Stomach smooth muscle (tissue), 2 donors: ENCODE results near the gene SIGLEC6.

Experiments
- H3K27ac ChIP-seq: one replicate; pipeline ENCODE4 v1.7.0; 2013; ENCODE audit warnings: mild to moderate bottlenecking, low read length, inconsistent platforms
- H3K27me3 ChIP-seq, 2 donors: one replicate each; pipeline ENCODE4 v1.7.0; 2013; ENCODE audit warnings: low read length in 2 of 2; ENCODE audit not compliant: insufficient read depth in 2 of 2, control insufficient read depth in 1 of 2
- H3K36me3 ChIP-seq, 2 donors: one replicate each; pipeline ENCODE4 v1.7.0; 2013; ENCODE audit warnings: low read length in 2 of 2; ENCODE audit not compliant: control insufficient read depth in 2 of 2, insufficient read depth in 2 of 2
- H3K4me1 ChIP-seq: one replicate; pipeline ENCODE4 v1.7.0; 2013; ENCODE audit warnings: low read length; ENCODE audit not compliant: control insufficient read depth, insufficient read depth
- H3K4me3 ChIP-seq, 2 donors: one replicate each; pipeline ENCODE4 v1.7.0; 2013; ENCODE audit warnings: low read length in 2 of 2
- H3K9ac ChIP-seq, 2 donors: one replicate each; pipeline ENCODE4 v1.7.0; 2013; ENCODE audit warnings: low read length in 2 of 2, mild to moderate bottlenecking in 1 of 2
- H3K9me3 ChIP-seq, 2 donors: one replicate each; pipeline ENCODE4 v1.7.0; 2013; ENCODE audit warnings: low read length in 2 of 2; ENCODE audit not compliant: control insufficient read depth in 2 of 2
- donor health status: healthy.
- donor health status: Pancreatic carcinoma.

Gene SIGLEC6

DNA sequence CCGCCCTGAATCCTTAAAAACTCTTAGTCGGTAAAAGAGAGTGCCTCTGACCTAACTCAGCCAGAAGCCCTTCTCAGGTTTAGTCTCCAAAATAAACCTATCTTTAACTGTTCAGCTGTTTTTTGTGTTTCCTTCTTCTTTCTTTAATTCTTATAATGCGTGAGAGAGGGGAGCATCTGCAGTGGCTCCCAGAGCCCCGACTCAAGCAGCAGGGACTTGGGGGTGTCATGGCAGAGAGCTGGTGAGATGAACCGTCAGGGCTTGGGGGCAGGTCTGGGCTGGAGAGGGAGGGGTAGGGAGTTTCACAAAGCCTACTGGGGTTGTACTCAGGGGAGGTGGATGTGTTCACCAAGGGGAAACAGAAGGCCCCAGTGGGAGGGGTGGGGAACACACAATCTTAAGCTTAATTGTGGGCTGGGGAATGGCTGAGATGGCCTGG, 16.8 kb upstream of the SIGLEC6 start:
- H3K9ac ChIP-seq = no peak overlapping the region
- no peak overlapping the region for H3K27ac ChIP-seq
- no peaks in the 10 kb centered on the region for H3K36me3 ChIP-seq
- no peaks in the 10 kb centered on the region for H3K4me1 ChIP-seq
- H3K9me3 ChIP-seq = no peaks in the 10 kb centered on the region
- no peak overlapping the region for H3K4me3 ChIP-seq
- peaks cover under 1 to 12% of the 10 kb centered on the region in 2 donors for H3K27me3 ChIP-seq

DNA sequence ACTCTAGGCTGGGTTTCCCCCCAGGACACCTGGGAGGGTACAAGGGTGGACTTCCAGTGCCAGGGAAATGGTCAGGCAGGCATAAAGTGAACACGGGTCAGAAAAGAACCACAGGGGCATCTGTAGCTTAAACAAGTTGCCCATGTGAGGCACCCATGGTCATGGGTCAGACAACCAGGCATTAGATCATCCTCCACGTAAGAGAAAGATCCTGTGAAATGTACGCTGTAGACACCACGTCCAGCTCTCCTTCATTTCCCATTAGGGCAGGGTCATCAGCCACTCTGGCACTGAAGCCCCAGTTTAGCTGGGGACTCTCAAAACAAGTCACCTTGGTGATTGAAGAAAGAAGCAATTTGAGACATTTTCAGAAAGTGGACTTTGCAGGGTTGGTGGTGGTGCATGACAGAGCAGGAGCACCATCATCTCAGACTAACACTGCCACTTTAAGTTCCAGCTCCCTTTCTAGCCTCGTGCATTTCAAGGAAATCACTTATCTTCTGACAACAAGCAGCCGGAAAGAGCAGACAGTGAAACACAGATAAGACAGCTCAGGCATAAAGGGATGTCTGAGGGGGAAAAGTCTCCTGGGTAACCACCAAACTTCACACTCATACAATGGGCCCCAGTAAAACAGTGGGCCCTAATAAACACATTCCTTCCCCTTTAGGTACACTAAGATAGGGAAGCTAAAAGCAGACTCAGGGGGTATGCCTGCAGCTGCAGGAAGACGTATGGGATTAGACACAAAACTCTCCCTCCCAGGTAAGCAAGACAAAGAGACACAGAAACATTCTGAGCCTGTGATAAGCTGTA, 16.1 kb upstream of the SIGLEC6 start:
- H3K9ac ChIP-seq = no peak overlapping the region

DNA sequence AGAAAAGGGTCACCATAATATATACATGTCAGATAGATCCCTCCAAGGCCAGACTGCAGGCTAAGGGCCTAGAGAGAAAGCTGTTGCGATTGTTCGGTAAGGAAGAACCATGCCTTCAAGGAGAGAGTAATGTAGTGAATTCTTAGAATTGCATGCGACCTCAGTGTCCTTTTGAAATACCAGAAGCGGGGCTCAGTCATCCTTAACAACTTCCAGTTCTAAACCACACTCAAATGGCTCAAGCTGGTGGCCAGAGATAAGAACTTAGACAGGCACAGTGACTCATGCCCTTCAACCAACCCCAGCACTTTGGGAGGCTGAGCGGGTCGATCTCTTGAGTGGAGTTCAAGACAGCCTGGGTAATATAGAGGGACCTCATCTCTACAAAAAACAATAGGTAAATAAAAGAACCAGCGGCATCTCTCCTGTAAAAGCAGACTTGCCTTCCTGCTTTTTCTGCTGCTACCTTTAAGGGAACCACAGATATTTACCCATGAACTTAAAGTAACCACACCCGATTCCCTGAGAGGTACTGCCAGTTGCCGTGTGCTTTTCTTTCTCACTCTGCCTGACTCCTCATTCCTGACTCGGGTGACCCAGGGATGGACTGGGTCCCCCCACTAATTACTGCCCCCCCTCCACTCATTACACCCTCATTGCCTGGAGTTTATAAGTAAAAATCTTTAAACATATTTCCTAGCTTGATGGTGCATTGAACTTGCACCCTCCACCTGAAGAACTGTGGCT, 15.4 kb upstream of the SIGLEC6 start:
- no peak overlapping the region for H3K9ac ChIP-seq
- no peak overlapping the region for H3K27ac ChIP-seq
- H3K27me3 ChIP-seq = peaks cover 0 to 16% of the 10 kb centered on the region in 2 donors
- H3K4me3 ChIP-seq = no peak overlapping the region
- H3K4me1 ChIP-seq = no peaks in the 10 kb centered on the region
- H3K36me3 ChIP-seq = no peaks in the 10 kb centered on the region
- no peaks in the 10 kb centered on the region for H3K9me3 ChIP-seq

More for the DNA sequence above, 16.1 kb upstream of the SIGLEC6 start:
- Histone ChIP-seq H3K27me3 (peaks cover 0 to 12% of the 10 kb centered on the region in 2 donors), H3K9me3 (no peaks in the 10 kb centered on the region), H3K4me3 (no peak overlapping the region), H3K36me3 (no peaks in the 10 kb centered on the region), H3K4me1 (no peaks in the 10 kb centered on the region), H3K27ac (no peak overlapping the region)

DNA sequence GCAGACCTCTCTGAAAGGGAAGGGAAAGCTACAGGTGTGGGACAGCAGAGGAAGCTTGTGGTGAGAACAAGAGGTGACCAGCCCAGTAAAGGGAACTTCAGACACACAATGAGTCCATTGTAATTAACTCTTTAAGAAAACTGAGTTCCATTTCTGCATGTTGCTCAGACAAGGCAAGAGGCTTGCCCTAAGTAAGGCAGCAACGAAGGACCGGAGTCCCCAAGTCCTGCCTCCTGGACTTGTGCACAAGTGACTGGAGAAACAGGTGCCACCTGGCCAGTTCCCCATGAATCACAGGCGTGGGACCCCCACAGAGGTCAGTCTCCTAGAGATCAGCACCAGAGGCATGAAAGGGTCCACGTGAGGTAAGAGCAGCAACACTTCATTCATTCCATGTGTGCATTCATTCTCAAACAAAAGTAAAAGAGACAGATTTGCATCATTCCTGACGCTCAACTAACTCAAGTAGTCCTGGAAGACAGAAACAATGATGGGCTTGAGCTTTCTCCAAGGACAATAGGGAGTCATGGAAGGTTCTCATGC, 14.7 kb upstream of the SIGLEC6 start:
- Histone ChIP-seq H3K9ac (no peak overlapping the region), H3K27ac (no peak overlapping the region), H3K27me3 (peaks cover 0 to 15% of the 10 kb centered on the region in 2 donors), H3K36me3 (no peaks in the 10 kb centered on the region), H3K9me3 (no peaks in the 10 kb centered on the region), H3K4me3 (no peak overlapping the region), H3K4me1 (no peaks in the 10 kb centered on the region)

DNA sequence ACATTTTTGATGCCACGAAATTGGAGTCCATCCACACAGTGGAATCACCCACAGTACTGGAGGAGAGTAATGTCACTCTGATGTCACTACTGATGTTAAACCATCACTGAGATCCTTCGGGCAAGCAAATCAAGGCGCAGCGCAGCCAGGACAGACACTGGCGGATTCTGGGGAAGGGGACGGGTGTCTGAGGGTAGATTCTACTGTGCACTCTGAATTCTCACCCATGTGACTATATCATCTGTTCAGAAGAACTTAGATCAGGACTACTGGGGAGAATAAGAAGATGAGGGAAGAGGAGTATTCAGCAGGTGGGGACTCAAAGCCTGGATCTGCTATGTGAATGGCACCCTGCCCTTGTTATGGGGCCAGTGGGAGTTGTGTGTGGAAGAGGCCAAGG, 12.6 kb upstream of the SIGLEC6 start:
- Histone ChIP-seq H3K27me3 (peaks cover 0 to 13% of the 10 kb centered on the region in 2 donors), H3K36me3 (no peaks in the 10 kb centered on the region), H3K27ac (no peak overlapping the region), H3K9ac (no peak overlapping the region), H3K4me1 (no peaks in the 10 kb centered on the region), H3K9me3 (no peaks in the 10 kb centered on the region), H3K4me3 (no peak overlapping the region)

DNA sequence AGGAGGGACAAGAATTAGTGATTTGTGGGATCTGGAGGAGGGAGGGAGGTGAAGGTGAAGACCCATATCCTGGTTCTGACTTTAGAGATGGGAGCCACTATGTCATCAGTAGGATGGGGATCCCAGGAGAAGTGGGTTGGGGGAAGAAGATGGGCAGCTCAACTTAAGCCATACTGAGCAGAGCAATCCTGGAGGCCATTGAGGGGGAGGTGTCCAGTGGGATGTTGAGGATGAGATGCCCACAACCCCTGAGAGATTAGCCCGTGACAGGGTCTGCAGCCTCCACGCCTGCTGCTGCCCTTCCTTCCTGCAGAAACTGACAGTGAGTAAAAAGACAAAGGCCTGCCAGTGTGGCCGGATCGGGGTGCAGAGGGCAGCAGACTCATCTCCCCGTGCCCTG, 11.2 kb upstream of the SIGLEC6 start:
- Histone ChIP-seq H3K9me3 (no peaks in the 10 kb centered on the region), H3K4me3 (no peak overlapping the region), H3K4me1 (no peaks in the 10 kb centered on the region), H3K9ac (no peak overlapping the region), H3K27me3 (peaks cover 8 to 20% of the 10 kb centered on the region in 2 donors), H3K36me3 (no peaks in the 10 kb centered on the region), H3K27ac (no peak overlapping the region)

DNA sequence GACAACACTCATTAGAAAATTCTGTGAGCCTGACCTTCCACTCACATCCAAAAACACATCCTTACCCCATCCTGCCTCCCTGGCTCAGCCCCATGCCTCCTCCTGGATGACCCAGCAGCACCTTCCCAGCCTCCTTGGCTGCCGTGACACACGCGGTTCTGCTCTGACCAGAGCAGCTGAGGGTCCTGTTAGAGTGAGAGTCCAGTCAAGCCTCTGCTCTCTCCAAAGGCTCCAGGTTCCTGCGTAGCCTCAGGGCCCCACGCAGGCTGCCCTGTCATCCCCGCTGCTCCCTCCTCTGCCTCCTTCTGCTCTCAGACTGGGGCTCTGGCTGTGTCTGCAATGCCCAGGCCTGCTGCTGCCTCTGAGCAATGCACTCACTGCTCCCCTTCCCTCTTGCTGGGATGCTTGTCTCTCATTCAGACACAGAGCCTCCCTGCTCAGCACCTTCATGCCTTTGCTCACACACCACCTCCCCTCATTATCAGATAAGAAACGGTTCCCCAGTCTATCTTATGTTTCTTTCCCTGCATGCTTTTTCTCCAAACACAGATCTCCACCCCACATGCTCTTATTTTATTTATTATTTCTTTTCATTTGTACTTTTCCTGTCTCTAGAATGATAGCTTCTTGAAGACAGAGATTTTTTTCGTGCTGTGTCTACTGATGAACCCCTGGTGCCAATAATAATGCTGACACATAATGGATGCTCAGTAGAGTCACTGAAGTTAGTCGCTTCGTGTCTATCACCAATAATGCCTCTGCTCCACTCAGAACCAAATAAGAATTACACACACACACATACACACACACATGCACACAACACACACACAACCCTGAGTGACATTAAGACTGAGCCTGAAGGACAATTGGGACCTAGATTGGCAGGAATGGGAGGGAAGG, 10.2 kb upstream of the SIGLEC6 start:
- H3K9ac ChIP-seq = no peak overlapping the region
- no peak overlapping the region for H3K4me3 ChIP-seq
- H3K4me1 ChIP-seq = no peaks in the 10 kb centered on the region
- no peaks in the 10 kb centered on the region for H3K36me3 ChIP-seq
- no peak overlapping the region for H3K27ac ChIP-seq
- H3K27me3 ChIP-seq = peaks cover 9 to 25% of the 10 kb centered on the region in 2 donors
- no peaks in the 10 kb centered on the region for H3K9me3 ChIP-seq

DNA sequence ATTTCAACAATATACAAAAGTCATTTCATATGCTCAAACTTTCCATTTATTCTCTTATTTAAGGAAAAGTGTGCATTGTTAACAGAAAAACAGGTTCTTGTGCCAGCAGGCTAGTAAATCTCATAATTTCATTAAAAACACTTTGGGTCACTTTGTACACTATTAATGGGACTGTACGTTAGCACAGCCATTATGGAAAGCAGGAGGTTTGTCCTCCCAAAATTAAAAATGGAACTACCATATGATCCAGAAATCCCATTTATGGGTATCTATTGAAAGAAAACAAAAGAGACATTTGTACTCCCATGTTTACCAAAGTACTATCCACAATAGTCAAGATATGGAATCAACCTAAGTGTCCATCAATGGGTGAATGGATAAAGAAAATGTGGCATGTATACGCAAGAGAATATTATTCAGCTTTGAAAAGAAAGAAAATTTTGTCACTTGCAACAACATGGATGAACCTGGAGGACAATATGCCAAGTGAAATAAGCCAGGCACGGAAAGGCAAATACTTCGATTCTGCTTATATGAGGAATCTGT, 8.4 kb upstream of the SIGLEC6 start:
- Histone ChIP-seq H3K36me3 (no peaks in the 10 kb centered on the region), H3K4me1 (no peaks in the 10 kb centered on the region), H3K27ac (no peak overlapping the region), H3K4me3 (no peak overlapping the region), H3K9ac (no peak overlapping the region), H3K9me3 (no peaks in the 10 kb centered on the region), H3K27me3 (peaks cover 9 to 23% of the 10 kb centered on the region in 2 donors)

DNA sequence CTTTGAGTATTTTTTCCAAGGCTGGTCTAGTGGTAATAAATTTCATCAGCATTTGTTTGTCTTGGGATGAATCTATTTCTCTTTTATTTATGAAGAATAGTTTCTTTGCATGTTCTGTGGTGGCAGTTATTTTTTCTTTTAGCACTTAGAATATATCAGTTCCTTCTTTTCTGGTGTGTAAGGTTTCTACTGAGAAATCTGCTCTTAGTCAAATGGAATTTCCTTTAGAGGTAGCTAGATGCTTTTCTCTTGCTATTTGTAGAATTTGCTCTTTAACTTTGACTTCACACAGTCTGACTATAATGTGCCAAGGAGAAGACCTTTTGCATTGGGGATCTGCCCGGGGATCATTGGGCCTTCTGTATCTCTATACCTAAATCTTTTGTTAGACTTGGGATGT, 4.1 kb upstream of the SIGLEC6 start:
- Histone ChIP-seq H3K9ac (no peak overlapping the region), H3K27ac (no peak overlapping the region), H3K4me3 (no peak overlapping the region), H3K27me3 (peaks cover 12 to 13% of the 10 kb centered on the region in 2 donors), H3K9me3 (no peaks in the 10 kb centered on the region), H3K4me1 (no peaks in the 10 kb centered on the region), H3K36me3 (no peaks in the 10 kb centered on the region)

DNA sequence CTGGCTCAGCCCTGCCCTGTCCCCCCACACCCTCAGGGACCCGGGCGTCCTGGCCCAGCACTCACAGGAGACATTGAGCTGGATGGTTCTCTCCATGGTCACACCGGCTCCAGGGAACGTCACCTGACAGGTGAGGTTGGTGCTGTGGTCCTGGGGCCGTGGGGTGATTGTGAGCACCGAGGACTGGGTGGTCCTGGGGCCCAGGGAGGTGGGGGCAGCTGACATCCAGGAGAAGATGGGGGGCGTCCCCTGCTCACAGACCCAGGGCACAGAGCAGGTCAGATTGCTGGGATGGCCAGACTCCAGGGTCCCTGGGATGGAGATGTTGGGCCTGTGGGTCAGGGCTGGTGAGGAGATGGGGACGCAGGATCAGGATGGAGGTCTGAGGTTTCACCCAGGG, 854 bp downstream of the SIGLEC6 start:
- Histone ChIP-seq H3K36me3 (no peaks in the 10 kb centered on the region), H3K4me3 (no peak overlapping the region), H3K27ac (no peak overlapping the region), H3K27me3 (peaks cover 3 to 4% of the 10 kb centered on the region in 2 donors), H3K9ac (no peak overlapping the region), H3K9me3 (no peaks in the 10 kb centered on the region), H3K4me1 (no peaks in the 10 kb centered on the region)
